Renal cortex interstitium (tissue), 15 donors: ENCODE measurements around the gene WWP2. TPM values are rescaled to one million over a fixed set of nuclear protein-coding genes. Genes with fewer than 3 reads are reported as not detected.
"Not testable (repeated sequence)": the region's sequence is repeated elsewhere in the genome, so short reads cannot be mapped to it uniquely, and the experiment has no call there.

Source experiments
- DNase-seq, 11 donors: peaks; one replicate each; pipeline ENCODE4 v3.0.0-alpha.2; 2013; ENCODE audit warnings: low read depth in 9 of 11, low spot score in 4 of 11; ENCODE audit errors: extremely low read depth in 1 of 11
- long read RNA-seq, 16 experiments: transcript quantifications; one replicate each; lab custom pipeline, GENCODE V29; 2026
- polyA plus RNA-seq, 3 donors: library from polyadenylated mRNA; unstranded; fragments of 120-200 nt; gene quantifications; one replicate each; pipeline ENCODE4 v1.2.1, GENCODE V29; 2013; ENCODE audit not compliant: insufficient read length in 3 of 3

WWP2 gene
- polyA plus RNA-seq: 10 to 100 TPM; 41.6 to 55.1 (median 45.4) TPM
- long read RNA-seq, donor 1, partial matches to known transcripts: 0 of 3 reads
- long read RNA-seq, donor 1, other reads (novel, unspliced or antisense): 0 of 3 reads
- long read RNA-seq, donor 2, full-length matches to known transcripts: 2 of 2 reads
- long read RNA-seq, donor 2, partial matches to known transcripts: 0 of 2 reads
- long read RNA-seq, donor 2, other reads (novel, unspliced or antisense): 0 of 2 reads
- long read RNA-seq, donor 3, partial matches to known transcripts: 6 of 8 reads
- long read RNA-seq, donor 3, other reads (novel, unspliced or antisense): 0 of 8 reads
- long read RNA-seq, donor 4, full-length matches to known transcripts: 1 of 1 reads
- long read RNA-seq, donor 4, partial matches to known transcripts: 0 of 1 reads
- long read RNA-seq, donor 4, other reads (novel, unspliced or antisense): 0 of 1 reads
- long read RNA-seq, donor 5: 0 reads
- long read RNA-seq, donor 6, partial matches to known transcripts: 24 of 24 reads
- long read RNA-seq, donor 6, other reads (novel, unspliced or antisense): 0 of 24 reads
- long read RNA-seq, donor 7, full-length matches to known transcripts: 3 of 14 reads
- long read RNA-seq, donor 7, partial matches to known transcripts: 11 of 14 reads
- long read RNA-seq, donor 7, other reads (novel, unspliced or antisense): 0 of 14 reads
- long read RNA-seq, donor 8: 0 reads
- long read RNA-seq, donor 9, full-length matches to known transcripts: 3 of 14 reads
- long read RNA-seq, donor 9, partial matches to known transcripts: 11 of 14 reads
- long read RNA-seq, donor 9, other reads (novel, unspliced or antisense): 0 of 14 reads
- long read RNA-seq, donor 10, partial matches to known transcripts: 11 of 13 reads
- long read RNA-seq, donor 10, other reads (novel, unspliced or antisense): 0 of 13 reads
- long read RNA-seq, donor 11, full-length matches to known transcripts: 4 of 4 reads
- long read RNA-seq, donor 11, partial matches to known transcripts: 0 of 4 reads
- long read RNA-seq, donor 11, other reads (novel, unspliced or antisense): 0 of 4 reads
- long read RNA-seq, donor 12, partial matches to known transcripts: 6 of 7 reads
- long read RNA-seq, donor 12, other reads (novel, unspliced or antisense): 0 of 7 reads
- long read RNA-seq, donor 13: 0 reads
- long read RNA-seq, donor 14, partial matches to known transcripts: 5 of 5 reads
- long read RNA-seq, donor 14, other reads (novel, unspliced or antisense): 0 of 5 reads
- long read RNA-seq, donor 15: 0 reads
- long read RNA-seq, donor 16, full-length matches to known transcripts: 7 of 270 reads
- long read RNA-seq, donor 16, partial matches to known transcripts: 248 of 270 reads
- long read RNA-seq, donor 16, other reads (novel, unspliced or antisense): 15 of 270 reads

DNA sequence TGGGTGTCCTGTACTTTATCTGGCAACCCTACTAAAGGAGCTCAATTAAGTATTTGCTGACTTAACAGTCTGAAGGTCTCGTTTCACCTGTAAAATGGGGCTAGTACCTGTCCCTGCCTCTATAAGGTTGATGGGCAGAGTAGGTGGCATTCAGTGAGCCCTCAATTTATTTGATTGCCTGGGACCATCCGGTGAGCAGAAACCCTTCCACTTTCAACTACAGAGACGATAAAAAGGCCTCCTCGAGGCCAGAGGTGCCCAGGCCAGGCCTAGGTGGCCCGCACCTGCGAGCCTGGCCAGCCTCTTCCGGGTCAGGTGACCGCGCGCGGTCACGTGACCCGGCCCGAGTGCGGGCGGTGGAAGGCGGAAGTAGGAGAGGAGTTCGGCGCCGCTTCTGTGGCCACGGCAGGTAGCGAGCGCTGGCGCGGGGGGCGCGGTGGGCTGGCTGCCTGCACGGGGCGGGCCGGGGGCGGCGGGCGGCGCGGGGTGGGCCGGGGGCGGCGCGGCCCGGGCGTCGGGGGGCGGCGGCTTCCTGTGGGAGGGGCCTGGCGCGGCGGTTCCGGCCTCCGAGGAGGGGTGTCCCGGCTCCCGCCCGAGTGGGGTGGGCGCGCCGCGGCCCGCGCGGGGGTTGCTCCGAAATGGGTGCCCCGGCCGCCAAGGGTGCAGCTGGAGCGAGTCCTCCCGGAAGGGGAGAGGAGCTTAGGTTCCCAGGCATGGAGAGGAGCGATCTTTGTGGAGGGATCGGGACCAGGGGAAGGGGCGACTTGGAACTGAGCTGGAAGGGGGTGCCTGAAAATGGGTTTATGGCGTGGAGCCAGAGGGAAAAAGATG is at the start of gene WWP2:
Gene WWP2, plus strand, starts transcription at position 350 of the 831 bp plus-strand sequence. CDS start 24,679 bp downstream, outside the sequence.
- peak in 10 of 11 donors; percentile 44 to 79 (median 68) for DNase-seq

DNA sequence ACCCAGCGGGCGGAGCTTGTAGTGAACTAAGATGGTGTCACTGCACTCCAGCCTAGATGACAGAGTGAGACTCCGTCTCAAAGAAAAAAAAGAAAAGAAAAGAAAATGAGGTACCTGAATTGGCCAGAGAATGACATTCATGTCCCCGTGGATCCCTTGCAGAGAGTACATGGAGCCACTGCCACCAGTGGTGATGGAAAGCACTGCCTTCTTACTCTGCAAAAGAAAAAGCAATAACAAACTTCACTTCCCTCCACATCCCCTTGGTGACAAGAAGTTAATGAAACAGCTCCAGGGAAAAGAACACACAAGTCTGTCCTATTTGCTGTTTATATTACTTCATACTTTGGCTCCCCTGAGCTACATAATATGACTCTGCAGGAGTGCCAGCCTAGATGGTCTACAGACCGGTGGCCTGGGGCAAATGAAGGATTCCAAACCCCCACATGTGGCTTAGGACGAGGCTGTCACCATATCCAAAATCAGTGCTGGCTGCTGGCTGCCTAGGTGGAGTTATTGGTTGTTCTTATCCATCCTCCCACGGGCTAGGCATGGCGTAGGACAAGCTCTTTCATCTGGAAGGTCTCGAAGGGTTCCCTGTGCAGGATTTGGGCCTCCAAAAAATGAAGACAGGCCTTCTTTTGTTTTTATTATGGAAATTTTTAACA is 49.1 kb upstream of the WWP2 start:
- DNase-seq: no peak

DNA sequence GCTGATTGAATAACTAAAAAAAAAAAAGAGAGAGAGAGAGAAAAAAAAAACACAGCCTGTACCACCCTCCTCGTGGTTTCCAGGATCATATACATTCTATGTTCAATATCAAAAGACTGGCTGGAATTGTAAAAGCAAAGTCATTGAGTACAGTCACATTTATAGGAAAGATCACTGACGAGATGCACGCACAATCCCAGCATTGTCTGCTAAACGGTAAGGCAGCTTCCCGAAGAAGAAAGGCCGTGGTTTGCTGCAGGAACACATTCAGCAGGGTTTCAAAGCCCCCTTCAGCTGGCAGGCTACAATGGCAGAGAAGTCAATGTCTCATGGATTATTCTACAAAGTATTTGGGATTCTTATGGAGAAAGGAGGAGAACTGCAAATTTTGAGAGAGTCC is 45.1 kb upstream of the WWP2 start:
- no peak for DNase-seq

DNA sequence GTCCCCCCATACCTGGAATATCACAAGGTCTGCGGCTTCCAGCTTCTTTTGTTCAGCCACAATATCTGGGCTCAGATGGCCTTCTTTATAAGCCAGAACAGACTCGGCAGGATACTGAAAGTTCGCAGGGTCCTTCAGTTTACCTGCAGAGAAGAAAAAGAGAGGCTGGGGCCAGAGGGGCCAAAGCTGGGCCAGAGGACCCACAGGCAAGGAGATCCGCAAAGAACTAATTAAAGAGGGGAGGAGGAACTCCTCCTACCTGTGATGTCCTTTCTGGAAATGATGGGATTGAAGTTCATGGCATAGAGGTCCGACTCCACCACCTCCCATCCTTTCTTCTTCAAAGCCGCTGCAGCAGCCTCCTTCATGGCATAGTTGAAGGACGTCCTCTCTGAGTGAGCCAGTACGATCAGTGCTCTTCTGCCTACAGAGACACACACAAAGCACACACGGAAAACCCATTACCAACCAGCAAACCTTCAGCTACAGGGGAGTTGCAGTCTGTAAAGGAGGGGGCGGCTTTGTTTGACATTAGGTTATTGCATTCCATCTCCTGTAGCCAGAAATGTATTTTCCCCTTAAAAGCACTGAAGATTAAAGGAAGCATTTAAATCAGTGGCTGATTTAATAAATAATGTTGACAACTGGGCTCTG is 43.9 kb upstream of the WWP2 start:
- DNase-seq: no peak

DNA sequence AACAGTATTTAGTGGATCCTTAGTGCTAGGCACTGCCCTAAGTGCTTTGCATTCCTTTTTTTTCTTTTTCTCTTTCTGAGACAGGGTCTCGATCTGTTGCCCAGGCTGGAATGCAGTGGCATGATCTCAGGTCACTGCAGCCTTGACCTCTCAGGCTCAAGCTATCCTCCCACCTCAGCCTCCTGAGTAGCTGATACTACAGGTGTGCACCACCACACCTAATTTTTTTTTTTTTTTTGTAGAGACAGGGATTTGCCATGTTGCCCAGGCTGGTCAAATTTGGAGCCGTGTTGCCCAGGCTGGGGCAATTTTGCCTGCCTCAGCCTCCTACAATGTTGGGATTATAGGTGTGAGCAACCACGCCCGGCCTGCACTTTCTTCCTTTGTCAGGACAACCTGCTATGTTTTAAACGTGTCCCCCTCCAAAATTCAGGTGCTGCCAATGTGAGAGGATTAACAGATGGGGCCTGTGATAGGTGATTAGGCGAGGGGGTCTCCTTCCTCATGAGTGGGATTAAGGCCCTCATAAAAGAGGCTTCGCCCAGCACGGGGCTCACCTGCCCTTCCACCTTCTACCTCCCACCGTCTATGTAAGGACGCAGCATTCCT is 41.2 kb upstream of the WWP2 start:
- DNase-seq: no peak

DNA sequence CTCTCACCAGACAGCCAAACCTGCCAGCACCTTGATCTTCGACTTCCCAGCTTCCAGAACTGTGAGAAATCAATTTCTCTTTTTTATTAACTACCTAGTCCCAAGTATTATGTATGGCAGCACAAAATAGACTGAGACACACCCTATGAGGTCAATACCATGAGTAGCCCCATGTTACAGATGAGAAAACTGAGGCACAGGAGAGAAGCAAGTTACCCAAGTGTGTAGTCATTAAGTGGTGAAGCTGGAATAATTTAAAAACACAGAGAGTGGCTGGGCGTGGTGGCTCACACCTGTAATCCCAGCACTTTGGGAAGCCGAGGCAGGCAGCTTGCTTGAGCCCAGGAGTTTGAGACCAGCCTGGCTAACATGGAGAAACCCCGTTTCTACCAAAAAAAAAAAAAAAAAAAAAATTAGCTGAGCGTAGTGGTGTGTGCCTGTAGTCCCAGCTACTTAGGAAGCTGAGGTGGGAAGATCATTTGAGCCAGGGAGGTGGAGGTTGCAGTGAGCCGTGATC is 40.6 kb upstream of the WWP2 start:
- DNase-seq: no peak

DNA sequence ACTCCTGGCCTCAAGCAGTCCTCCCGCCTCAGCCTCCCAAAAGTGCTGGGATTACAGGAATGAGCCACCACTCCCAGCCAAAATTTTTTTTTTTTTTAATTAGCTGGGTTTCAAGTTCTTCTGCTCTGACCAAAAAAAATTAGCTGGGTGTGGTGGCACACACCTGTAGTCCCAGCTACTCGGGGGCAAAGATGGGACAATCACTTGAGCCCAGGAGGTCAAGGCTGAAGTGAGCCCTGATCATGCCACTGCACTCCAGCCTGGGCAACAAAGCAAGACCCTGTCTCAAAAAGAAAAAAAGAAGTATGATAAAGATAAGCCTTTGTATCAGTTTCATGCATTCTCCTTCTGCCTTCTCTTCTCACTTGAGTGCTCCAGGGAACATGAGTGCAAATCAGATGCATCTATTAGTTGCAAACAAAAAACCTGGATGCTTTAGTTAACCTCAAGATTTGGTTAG is 37.7 kb upstream of the WWP2 start:
- no peak for DNase-seq

DNA sequence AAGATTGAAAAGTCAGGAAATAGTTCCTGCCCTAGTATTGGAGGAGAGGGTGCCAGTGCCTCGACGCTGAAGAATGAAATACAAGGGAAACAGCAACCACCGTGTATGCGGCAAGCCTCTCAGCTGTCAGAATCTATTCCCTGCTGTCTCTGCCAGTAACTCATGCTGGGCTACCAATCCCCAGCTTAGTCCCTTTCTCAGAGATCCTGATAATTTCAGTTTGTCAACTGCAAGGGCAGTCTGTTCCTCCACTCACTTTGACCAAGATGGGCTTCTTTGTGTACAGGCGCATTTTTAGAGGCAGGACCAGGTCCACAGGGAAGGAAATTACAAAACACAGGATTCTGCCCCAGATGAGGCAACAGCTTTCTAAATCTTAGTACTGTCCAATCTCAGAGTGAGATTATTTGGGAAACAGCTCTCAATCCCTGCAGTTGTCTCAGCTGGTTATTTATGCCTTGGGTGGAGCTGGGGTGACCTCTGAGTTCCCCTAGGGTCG is 37.1 kb upstream of the WWP2 start:
- DNase-seq: no peak

DNA sequence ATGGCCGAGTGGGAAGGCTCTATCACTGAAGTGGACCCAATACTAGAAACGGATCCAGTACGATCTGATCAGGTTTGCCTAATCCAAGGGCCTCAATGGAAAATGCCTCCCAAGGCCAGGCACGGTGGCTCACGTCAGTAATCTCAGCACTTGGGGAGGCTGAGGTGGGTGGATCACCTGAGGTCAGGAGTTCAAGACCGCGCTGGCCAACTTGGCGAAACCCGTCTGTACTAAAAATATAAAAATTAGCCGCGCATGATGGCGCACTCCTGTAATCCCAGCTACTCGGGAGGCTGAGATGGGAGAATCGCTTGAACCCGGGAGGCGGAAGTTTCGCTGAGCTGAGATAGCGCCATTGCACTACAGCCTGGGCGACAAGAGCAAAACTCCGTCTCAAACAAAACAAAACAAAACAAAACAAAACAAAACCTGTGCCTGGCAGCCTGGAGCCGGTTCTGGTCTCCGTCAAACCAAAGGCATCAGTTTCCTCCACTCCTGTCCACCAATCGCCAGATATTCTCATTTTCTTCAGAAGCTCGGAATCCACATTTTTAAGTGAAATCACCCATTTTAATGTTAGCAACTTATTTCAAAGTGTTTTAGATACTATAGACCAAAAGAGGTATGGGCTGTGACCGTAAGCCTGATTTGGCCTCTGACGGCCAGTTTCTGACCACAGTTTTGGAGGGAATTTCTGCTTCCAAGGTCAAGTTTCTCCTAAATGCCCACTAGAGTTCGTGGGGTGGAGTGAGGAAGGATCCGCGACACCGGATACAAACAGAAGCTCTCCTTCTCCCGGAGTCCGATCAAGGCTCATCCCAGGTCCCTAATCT is 36.4 kb upstream of the WWP2 start:
- DNase-seq: no peak

DNA sequence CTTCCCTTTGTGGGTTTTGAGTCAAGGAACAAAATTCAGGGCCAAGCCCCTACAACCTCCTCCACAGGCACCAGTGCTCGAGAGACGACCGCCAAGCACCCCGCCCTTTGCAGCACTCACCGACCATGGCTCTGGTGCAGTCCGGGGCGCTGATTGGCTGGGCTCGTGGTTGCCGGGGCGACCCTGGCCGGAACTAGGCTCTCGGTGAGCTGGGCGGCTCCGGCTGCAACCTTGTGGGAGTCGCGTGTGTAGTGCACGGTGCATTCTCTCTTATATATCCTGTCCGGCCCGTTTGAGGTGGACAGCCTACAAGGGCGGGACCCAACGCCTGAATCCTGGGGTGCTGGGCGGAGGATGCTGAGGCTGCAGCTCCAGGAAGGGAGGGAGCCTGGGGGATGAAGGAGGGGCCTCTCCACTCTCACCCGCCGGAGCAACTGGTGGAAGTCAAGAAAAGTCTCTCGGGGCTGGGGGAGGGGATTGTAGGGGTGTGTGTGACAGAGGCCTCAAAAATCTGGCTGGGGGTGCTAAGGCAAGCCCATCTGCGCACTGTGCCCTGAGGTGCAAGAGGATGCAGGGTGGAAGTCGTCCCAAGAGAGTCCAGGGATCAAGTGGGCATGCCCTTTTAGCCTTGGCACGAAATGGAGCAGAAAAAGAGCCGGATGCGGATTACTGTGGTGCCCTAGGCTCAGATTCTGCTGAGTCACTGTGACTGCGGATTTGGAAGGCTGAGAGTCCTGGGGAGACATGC is 35.6 kb upstream of the WWP2 start, which contains the start of gene NQO1:
Gene NQO1, minus strand, starts transcription at position 248 of the 748 bp plus-strand sequence. Its CDS starts 121 bp downstream, at position 127.
- DNase-seq: peak in 10 of 11 donors; percentile 59 to 86 (median 74)

DNA sequence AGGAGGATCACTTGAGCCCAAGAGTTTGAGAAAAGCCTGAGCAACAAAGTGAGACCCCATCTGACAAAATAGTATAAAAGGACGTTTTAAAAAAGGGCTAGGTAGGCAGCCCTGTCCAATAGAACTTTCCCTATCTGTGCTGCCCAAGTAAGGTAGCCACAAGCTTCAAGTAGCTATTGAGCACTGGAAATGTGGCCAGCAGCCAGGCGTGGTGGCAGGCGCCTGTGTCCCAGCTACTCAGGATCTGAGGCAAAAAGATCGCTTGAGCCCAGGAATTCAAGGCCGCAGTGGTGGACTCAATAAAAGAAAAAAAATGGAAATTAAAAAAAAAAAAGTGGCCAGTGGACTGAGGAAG is 34.2 kb upstream of the WWP2 start:
- no peak for DNase-seq

DNA sequence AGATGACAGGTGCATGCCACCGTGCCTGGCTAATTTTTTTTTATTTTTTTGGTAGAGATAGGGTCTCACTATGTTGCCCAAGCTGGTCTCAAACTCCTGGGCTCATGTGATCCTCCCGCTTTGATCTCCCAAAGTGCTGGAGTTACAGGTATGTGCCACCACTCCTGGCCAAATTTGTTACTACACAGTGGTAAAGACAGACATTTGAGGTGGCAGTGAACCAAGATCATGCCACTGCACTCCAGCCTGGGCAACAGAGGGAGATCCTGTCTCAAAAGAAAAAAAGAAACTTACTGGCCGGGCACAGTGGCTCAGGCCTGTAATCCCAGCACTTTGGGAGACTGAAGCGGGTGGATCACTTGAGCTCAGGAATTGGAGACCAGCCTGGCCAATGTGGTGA is 33.1 kb upstream of the WWP2 start:
- DNase-seq: not testable (repeated sequence)

DNA sequence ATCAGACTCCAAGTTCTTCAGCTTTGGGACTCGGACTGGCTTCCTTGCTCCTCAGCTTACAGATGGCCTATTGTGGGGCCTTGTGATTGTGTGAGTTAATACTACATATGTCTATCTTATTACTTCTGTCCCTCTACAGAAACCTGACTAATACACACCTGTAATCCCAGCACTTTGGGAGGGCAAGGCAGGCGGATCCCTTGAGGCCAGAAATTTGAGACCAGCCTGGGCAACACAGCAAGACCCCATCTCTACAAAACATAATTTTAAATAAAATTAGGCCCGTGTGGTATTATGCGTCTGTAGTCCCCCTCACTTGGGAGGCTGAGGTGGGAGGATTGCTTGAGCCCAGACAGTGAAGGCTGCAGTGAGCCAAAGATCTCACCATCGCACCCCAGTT is 30.9 kb upstream of the WWP2 start:
- not testable (repeated sequence) for DNase-seq

DNA sequence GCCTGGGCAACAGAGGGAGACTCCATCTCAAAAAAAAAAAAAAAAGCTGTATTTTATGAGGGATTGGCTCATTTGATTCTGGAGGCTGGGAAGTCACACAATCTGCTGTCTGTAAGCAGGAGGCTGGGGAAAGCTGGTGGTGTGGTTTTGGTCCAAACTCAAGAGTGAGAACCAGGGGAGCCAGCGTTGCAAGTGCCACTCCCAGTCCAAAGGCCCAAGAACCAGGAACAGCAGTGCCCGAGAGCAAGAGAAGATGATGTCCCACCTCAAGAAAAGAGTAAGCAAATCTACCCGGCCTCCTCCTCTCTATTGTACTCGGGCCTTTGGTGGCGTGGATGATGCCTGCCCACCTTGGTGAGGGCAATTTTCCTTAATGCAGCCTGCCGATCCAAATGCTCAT is 30.0 kb upstream of the WWP2 start:
- DNase-seq: no peak

DNA sequence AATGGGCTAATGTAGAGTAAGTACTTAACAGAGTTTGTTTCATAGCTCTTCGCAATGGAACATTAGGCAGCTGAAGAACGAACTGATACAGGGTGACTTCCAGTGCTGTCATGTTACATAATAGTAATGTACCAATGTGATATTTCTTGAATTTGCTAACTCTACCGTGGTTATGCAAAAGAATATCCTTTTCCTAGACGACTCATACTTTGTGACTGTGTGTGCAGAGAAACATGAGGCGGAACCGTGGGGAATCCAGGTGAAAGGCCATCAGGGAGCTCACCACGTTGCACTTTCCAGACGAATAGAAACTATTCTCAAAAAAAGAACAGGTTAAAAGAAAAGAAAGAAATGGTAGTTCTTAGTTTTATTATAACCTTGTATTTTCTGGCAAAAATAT is 20.6 kb upstream of the WWP2 start:
- no peak for DNase-seq
